Neural cell (in vitro differentiated cells): ENCODE results near the gene NCF2. TPM values are rescaled to one million over a fixed set of nuclear protein-coding genes. Genes with fewer than 3 reads are reported as not detected.

Source experiments
- H2AFZ ChIP-seq: fragments of 200-600, 300-800 bp; sonication (generic), shearing (Covaris generic); 2 replicates; pipeline ENCODE4 v1.6.0; 2014; ENCODE audit warnings: low read depth, mild to moderate bottlenecking, antibody characterized with exemption, low read length, moderate library complexity
- H3F3A ChIP-seq: fragments of 200-600 bp; shearing (Covaris generic); 2 replicates; pipeline ENCODE4 v1.6.1; 2016; ENCODE audit warnings: mild to moderate bottlenecking, moderate library complexity, mixed read lengths, antibody characterized with exemption, low read length; ENCODE audit not compliant: insufficient read depth, poor library complexity, severe bottlenecking
- H3K27ac ChIP-seq: fragments of 200-600, 300-800 bp; sonication (generic), shearing (Covaris generic); 2 replicates; pipeline ENCODE4 v1.5.1; 2014; ENCODE audit warnings: mild to moderate bottlenecking, low read length, moderate library complexity
- H3K27me3 ChIP-seq: fragments of 300-800, 200-600 bp; sonication (generic), shearing (Covaris generic); 2 replicates; pipeline ENCODE4 v1.6.0; 2014; ENCODE audit warnings: mild to moderate bottlenecking, low read depth, low read length, moderate library complexity; ENCODE audit not compliant: insufficient read depth
- H3K36me3 ChIP-seq: fragments of 300-800, 200-600 bp; sonication (generic), shearing (Covaris generic); 2 replicates; pipeline ENCODE4 v1.5.1; 2014; ENCODE audit warnings: mild to moderate bottlenecking, antibody characterized with exemption, low read length, moderate library complexity; ENCODE audit not compliant: insufficient read depth
- H3K4me2 ChIP-seq: fragments of 300-800, 200-600 bp; sonication (generic), shearing (Covaris generic); 2 replicates; pipeline ENCODE4 v1.6.0; 2014; ENCODE audit warnings: mild to moderate bottlenecking, low read length
- H3K4me3 ChIP-seq: fragments of 300-800, 200-600 bp; sonication (generic), shearing (Covaris generic); 2 replicates; pipeline ENCODE4 v1.5.1; 2014; ENCODE audit warnings: mild to moderate bottlenecking, low read length, moderate library complexity
- H3K79me2 ChIP-seq: fragments of 200-600 bp; shearing (Covaris generic); replicated peaks from 2 replicates; pipeline ENCODE4 v1.6.0; 2014; ENCODE audit warnings: mild to moderate bottlenecking, low read length, moderate library complexity; ENCODE audit not compliant: insufficient read depth
- H3K9ac ChIP-seq: fragments of 300-800, 200-600 bp; sonication (generic), shearing (Covaris generic); 2 replicates; pipeline ENCODE4 v1.6.1; 2016; ENCODE audit warnings: mild to moderate bottlenecking, low read length, mixed read lengths
- H3K9me2 ChIP-seq: fragments of 200-600 bp; shearing (Covaris generic); 2 replicates; pipeline ENCODE4 v1.6.1; 2016; ENCODE audit warnings: mild to moderate bottlenecking, low read length, mixed read lengths; ENCODE audit not compliant: insufficient read depth
- H3K9me3 ChIP-seq: fragments of 200-600, 300-800 bp; sonication (generic), shearing (Covaris generic); 2 replicates; pipeline ENCODE4 v1.6.1; 2016; ENCODE audit warnings: mild to moderate bottlenecking, mixed run types, low read length, moderate library complexity, mixed read lengths
- H4K20me1 ChIP-seq: fragments of 200-600 bp; shearing (Covaris generic); 2 replicates; pipeline ENCODE4 v1.6.1; 2016; ENCODE audit warnings: mild to moderate bottlenecking, mixed run types; ENCODE audit not compliant: insufficient read depth
- CTCF ChIP-seq: fragments of 450-650 bp; IDR thresholded peaks from 2 replicates; pipeline ENCODE4 v1.5.1; 2014; ENCODE audit warnings: antibody characterized with exemption, mild to moderate bottlenecking, moderate library complexity; ENCODE audit not compliant: poor library complexity, severe bottlenecking
- EP300 ChIP-seq: fragments of 450-650 bp; conservative IDR thresholded peaks from 2 replicates; pipeline ENCODE4 v1.6.1; 2014; ENCODE audit warnings: antibody characterized with exemption, mild to moderate bottlenecking, moderate library complexity; ENCODE audit not compliant: poor library complexity, severe bottlenecking
- EZH2 ChIP-seq: fragments of 200-600, 300-800 bp; shearing (Covaris generic), sonication (generic); IDR thresholded peaks from 2 replicates; pipeline ENCODE4 v1.6.1; 2014; ENCODE audit warnings: antibody characterized with exemption, low read length, borderline replicate concordance, mild to moderate bottlenecking; ENCODE audit not compliant: insufficient read depth, poor library complexity, severe bottlenecking
- MXI1 ChIP-seq: fragments of 450-650 bp; conservative IDR thresholded peaks from 2 replicates; pipeline ENCODE4 v1.6.1; 2014; ENCODE audit warnings: antibody characterized with exemption, mild to moderate bottlenecking; ENCODE audit not compliant: poor library complexity, severe bottlenecking
- POLR2AphosphoS5 ChIP-seq: IDR thresholded peaks from 2 replicates; pipeline ENCODE4 v1.6.1; 2012
- RAD21 ChIP-seq: fragments of 450-650 bp; conservative IDR thresholded peaks from 2 replicates; pipeline ENCODE4 v1.6.1; 2014; ENCODE audit warnings: antibody characterized with exemption, mild to moderate bottlenecking, moderate library complexity
- REST ChIP-seq: IDR thresholded peaks from 2 replicates; pipeline ENCODE4 v1.6.1; 2012; ENCODE audit warnings: borderline replicate concordance
- SMC3 ChIP-seq: fragments of 450-650 bp; conservative IDR thresholded peaks from 2 replicates; pipeline ENCODE4 v1.6.1; 2014; ENCODE audit warnings: antibody characterized with exemption, mild to moderate bottlenecking, moderate library complexity; ENCODE audit not compliant: poor library complexity
- TAF1 ChIP-seq: IDR thresholded peaks from 2 replicates; pipeline ENCODE4 v1.6.1; 2012; ENCODE audit warnings: low read depth
- polyA plus RNA-seq: library from polyadenylated mRNA; depleted of rRNA; stranded (reverse); fragments of >200 nt; gene quantifications from 2 replicates; pipeline ENCODE4 v1.2.3, GENCODE V29; 2014

NCF2 gene
- polyA plus RNA-seq, 1 donor from 2014 or later = not detected

- H3K4me3 ChIP-seq = no peak overlapping the region
- H4K20me1 ChIP-seq = no peaks in the 10 kb centered on the region
- no peak overlapping the region for H3K9ac ChIP-seq
- no peaks in the 10 kb centered on the region for H3K27me3 ChIP-seq
- H3K27ac ChIP-seq = no peak overlapping the region
- H3K9me2 ChIP-seq = no peaks in the 10 kb centered on the region
- no peaks in the 10 kb centered on the region for H3K9me3 ChIP-seq
- no peaks in the 10 kb centered on the region for H3F3A ChIP-seq
- TF ChIP-seq SMC3 (no peak), REST (no peak), POLR2AphosphoS5 (no peak), MXI1 (no peak), EP300 (no peak), RAD21 (no peak), TAF1 (no peak), CTCF (no peak), EZH2 (no peak)
- no peak overlapping the region for H3K4me2 ChIP-seq
- H3K79me2 ChIP-seq = no peaks in the 10 kb centered on the region
- H3K36me3 ChIP-seq = peaks cover 31% of the 10 kb centered on the region
- no peak overlapping the region for H2AFZ ChIP-seq
Measured at GRCh38 chr1:183548116-183548515, 42.1 kb downstream of the NCF2 start.

DNA sequence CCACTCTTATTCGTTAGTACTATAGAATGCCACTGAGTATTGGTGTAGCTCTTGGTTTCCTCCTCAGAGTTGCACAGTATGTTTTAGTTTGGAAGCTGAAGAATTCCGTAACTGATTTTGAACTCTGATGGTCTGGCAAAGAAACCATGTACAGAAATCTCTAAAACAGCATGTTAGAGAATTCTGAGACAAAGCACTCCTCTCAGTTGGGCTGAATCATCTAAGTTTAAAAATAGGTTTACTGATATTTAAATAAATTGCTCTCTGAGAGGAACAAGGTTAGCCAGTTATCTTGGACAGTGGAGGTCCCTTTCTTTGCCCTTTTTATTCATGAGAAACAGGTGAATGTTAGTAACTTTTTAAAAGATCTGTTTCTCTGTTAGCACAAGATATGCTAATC lies 43.8 kb downstream of the NCF2 start:
- Histone ChIP-seq H2AFZ (no peak overlapping the region), H3K9me3 (no peaks in the 10 kb centered on the region), H4K20me1 (no peaks in the 10 kb centered on the region), H3K36me3 (peaks cover 25% of the 10 kb centered on the region), H3K27ac (no peak overlapping the region), H3K27me3 (no peaks in the 10 kb centered on the region), H3K9me2 (no peaks in the 10 kb centered on the region), H3K9ac (no peak overlapping the region), H3F3A (no peaks in the 10 kb centered on the region), H3K4me2 (no peak overlapping the region), H3K4me3 (no peak overlapping the region), H3K79me2 (no peaks in the 10 kb centered on the region)
- TF ChIP-seq EZH2 = no peak
- TF ChIP-seq REST = no peak
